Measurements from ENCODE around the gene ERMN.

- TF ChIP-seq CTCF (IDR thresholded peaks at IDR 0.05), result no peak
- no peak for TF ChIP-seq EP300 (IDR thresholded peaks at IDR 0.05)
- no peak for TF ChIP-seq POLR2AphosphoS5 (IDR thresholded peaks at IDR 0.05)
- TF ChIP-seq POLR2A (IDR thresholded peaks at IDR 0.05), result no peak
Observed at GRCh38 chr2:157315901-157316300, 9.7 kb downstream of the ERMN start.
